ENCODE results near the gene OR2G2. TPM values are rescaled to one million over a fixed set of nuclear protein-coding genes. Genes with fewer than 3 reads are reported as not detected.

OR2G2 gene
- total RNA-seq, 4 donors from 2014 or later = not detected

GRCh38 chr1:247576514-247576913 is 11.6 kb upstream of the OR2G2 start:
- DNase-seq (ENCODE audit: low spot score) = no peak
- no peak for TF ChIP-seq CTCF (IDR thresholded peaks at IDR 0.05)
- ATAC-seq (ENCODE audit: low FRiP score) = no peak

DNA sequence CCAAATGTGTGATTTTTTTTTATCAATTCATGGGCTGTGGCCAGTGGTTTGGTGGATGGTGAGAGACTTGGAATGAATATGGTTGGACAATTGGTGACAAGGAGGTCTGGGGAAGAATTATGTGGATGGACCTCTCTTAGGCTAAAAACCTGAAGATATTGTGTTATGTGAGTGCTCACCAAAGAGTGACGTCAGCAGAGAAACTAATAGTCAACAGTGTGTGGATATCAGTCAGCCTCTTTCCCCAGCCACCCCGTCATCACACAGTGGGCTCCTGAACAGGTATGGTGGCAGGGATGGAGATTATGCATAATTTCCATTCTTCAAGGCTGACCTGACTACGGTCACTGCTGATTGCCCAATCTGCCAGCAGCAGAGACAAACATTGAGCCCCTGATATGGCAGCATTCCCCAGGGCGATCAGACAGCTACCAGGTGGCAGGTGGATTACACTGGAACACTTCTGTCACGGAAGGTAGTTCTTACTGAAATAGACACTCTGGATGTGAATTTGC is 9.2 kb upstream of the OR2G2 start:
- no peak for ATAC-seq (ENCODE audit: low FRiP score)
- DNase-seq (ENCODE audit: low spot score) = no peak
- no peak for TF ChIP-seq CTCF (IDR thresholded peaks at IDR 0.05)

DNA sequence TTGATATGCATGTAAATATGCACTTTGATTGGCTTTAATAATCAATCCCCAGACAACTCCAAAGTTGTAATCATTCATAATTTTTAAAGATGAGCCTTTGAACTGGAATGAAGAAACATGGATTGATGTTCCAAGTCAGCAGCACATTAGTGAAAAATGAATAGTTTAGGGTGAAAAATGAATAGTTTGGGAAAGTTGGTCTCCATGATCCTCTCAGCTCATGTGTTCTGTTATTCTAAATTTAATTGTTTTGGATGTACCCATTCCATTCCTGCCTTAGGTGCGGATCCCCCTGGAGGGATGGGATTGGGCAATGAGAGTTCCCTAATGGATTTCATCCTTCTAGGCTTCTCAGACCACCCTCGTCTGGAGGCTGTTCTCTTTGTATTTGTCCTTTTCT is 17.1 kb downstream of the OR2G2 start, which contains the start of gene OR2G3:
TSS of gene OR2G3 (plus strand) at position 301 of the 400 bp plus-strand sequence. CDS start at position 301, 0 bp downstream.
- ATAC-seq (ENCODE audit: low FRiP score) (no peak), DNase-seq (ENCODE audit: low spot score) (no peak)
- no peak for TF ChIP-seq CTCF (IDR thresholded peaks at IDR 0.05)

DNA sequence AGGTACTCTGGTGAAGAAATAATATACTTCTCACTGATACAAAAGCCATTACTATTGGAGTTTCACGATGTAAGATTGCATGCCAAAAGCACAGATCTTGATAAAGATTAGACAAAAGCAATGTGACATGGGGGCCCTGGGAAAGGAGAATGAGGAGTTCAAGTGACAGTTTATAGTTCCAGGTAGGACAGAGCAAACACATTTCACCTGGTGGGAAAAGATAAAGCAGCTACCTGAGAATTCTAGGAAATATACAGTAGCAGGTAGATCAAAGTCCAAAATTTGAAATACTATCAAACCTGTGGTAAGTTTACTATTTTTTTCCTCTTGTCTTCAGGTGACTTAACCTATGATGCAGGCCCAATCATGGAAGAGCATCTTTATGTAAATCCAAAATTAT is 25.2 kb downstream of the OR2G2 start:
- DNase-seq (ENCODE audit: low spot score) = no peak
- TF ChIP-seq CTCF (IDR thresholded peaks at IDR 0.05) = no peak
- no peak for ATAC-seq (ENCODE audit: low FRiP score)

GRCh38 chr1:247614625-247615024 is 26.5 kb downstream of the OR2G2 start:
- TF ChIP-seq CTCF (IDR thresholded peaks at IDR 0.05) = no peak
- ATAC-seq (ENCODE audit: low FRiP score) (no peak), DNase-seq (ENCODE audit: low spot score) (no peak)

DNA sequence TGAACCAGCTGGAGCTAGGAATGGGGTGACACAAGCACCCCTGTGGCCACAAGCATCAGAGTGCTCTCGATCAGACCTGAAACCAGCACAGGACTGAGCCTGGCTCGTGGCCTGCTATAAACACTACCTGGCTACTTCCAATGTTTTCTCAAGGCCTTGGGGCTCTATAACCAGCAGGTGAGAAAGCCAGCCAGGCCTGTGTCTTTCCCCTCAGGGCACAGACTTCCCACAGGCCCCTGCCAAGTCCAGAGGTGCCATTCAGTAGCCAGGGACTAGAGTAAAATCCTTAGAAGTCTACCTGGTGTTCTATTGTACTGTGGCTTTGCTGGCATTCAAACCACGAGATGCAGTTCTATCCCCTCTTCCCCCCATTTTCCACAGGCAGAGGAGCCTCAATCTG is 39.8 kb downstream of the OR2G2 start:
- no peak for TF ChIP-seq CTCF (IDR thresholded peaks at IDR 0.05)
- ATAC-seq (ENCODE audit: low FRiP score) (no peak), DNase-seq (ENCODE audit: low spot score) (no peak)

- no peak for DNase-seq (ENCODE audit: low spot score)
- TF ChIP-seq CTCF (IDR thresholded peaks at IDR 0.05) = no peak
- no peak for ATAC-seq (ENCODE audit: low FRiP score)
Observed at GRCh38 chr1:247638011-247638410, 49.9 kb downstream of the OR2G2 start.

All from omental fat pad (tissue), 4 donors.